Stromal cell of bone marrow (primary cell): ENCODE measurements around the gene BMPR2.
"Not testable (repeated sequence)": the region's sequence is repeated elsewhere in the genome, so short reads cannot be mapped to it uniquely, and the experiment has no call there.

Experiments
- DNase-seq: peaks from one replicate; pipeline ENCODE4 v3.0.0-alpha.2; 2012; ENCODE audit warnings: low read depth

Gene BMPR2

GRCh38 chr2:202535290-202535689 lies 159.2 kb downstream of the BMPR2 start:
- DNase-seq = not testable (repeated sequence)

- no peak for DNase-seq
These were observed 165.0 kb downstream of the BMPR2 start for GRCh38 chr2:202541137-202541536.

- DNase-seq = no peak
These were observed 166.0 kb downstream of the BMPR2 start for GRCh38 chr2:202542142-202542541.

- DNase-seq = no peak
These were observed 169.4 kb downstream of the BMPR2 start for GRCh38 chr2:202545523-202545922.

GRCh38 chr2:202545931-202546330 lies 169.8 kb downstream of the BMPR2 start:
- no peak for DNase-seq

GRCh38 chr2:202546499-202547141 lies 170.5 kb downstream of the BMPR2 start:
- DNase-seq = not testable (repeated sequence)

GRCh38 chr2:202548240-202548639 lies 172.1 kb downstream of the BMPR2 start:
- no peak for DNase-seq

- not testable (repeated sequence) for DNase-seq
These were observed 174.9 kb downstream of the BMPR2 start for GRCh38 chr2:202551000-202551399.

GRCh38 chr2:202555356-202555755 lies 179.2 kb downstream of the BMPR2 start:
- no peak for DNase-seq

GRCh38 chr2:202560200-202560599 lies 184.1 kb downstream of the BMPR2 start:
- no peak for DNase-seq

GRCh38 chr2:202564226-202564625 lies 188.1 kb downstream of the BMPR2 start:
- no peak for DNase-seq

GRCh38 chr2:202566286-202566685 lies 190.2 kb downstream of the BMPR2 start:
- DNase-seq = no peak

GRCh38 chr2:202574541-202574940 lies 198.4 kb downstream of the BMPR2 start:
- DNase-seq = no peak

- DNase-seq = not testable (repeated sequence)
These were observed 199.1 kb downstream of the BMPR2 start for GRCh38 chr2:202575194-202575593.

GRCh38 chr2:202577250-202578183 lies 201.4 kb downstream of the BMPR2 start:
- no peak for DNase-seq

- not testable (repeated sequence) for DNase-seq
These were observed 206.7 kb downstream of the BMPR2 start for GRCh38 chr2:202582846-202583245.

GRCh38 chr2:202583709-202584219 lies 207.6 kb downstream of the BMPR2 start:
- no peak for DNase-seq

- peak; percentile 33 for DNase-seq
These were observed 212.8 kb downstream of the BMPR2 start for GRCh38 chr2:202588647-202589581.

- no peak for DNase-seq
These were observed 213.4 kb downstream of the BMPR2 start for GRCh38 chr2:202589582-202589949.

GRCh38 chr2:202592566-202592965 lies 216.4 kb downstream of the BMPR2 start:
- no peak for DNase-seq

- DNase-seq = no peak
These were observed 223.0 kb downstream of the BMPR2 start for GRCh38 chr2:202599105-202599504.

GRCh38 chr2:202599911-202600310 lies 223.8 kb downstream of the BMPR2 start:
- no peak for DNase-seq
